HEK293T (cell line): ENCODE results near the gene C2CD3.

Experiments used
- SP1 ChIP-seq: fragments of 450-650 bp; IDR thresholded peaks from 2 replicates; pipeline ENCODE4 v1.6.1; 2017
- TARDBP ChIP-seq: fragments of 450-650 bp; IDR thresholded peaks from 2 replicates; pipeline ENCODE4 v1.6.1; 2016

DNA sequence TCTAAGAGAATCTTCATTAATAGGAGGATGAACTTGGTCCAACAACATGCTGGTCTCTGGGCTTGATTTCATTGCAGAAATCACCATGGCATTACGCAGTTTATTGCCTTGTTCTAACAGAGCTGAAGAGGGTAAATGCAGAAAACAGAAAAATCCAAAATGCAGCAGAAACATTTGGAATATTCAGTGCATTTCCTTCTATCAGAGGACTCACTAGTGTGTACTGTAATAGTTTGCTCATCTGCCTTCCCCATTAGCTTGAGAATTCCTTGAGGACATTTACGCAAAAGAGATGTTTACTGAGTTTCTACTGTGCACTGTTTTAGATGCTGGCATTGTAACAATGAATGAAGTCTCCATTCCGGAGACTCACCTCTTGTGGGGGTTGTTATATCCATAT is 37.4 kb downstream of the C2CD3 start:
- TF ChIP-seq TARDBP (no peak), SP1 (no peak)
